Adipocyte (in vitro differentiated cells): ENCODE data around the gene KIRREL3.
A peak's percentile ranks its signal among the peaks of the same experiment; 100 is the strongest.

Experiments used
- DNase-seq: peaks from one replicate; pipeline ENCODE4 v3.0.0-alpha.2; 2015; ENCODE audit warnings: low read depth
- H3K27me3 ChIP-seq: replicated peaks from 2 replicates; pipeline ENCODE4 v1.7.0; 2013; ENCODE audit warnings: mild to moderate bottlenecking, low read length, moderate library complexity; ENCODE audit not compliant: control insufficient read depth, insufficient read depth
- H3K36me3 ChIP-seq: 2 replicates; pipeline ENCODE4 v1.7.0; 2013; ENCODE audit warnings: low read length, mild to moderate bottlenecking, moderate library complexity; ENCODE audit not compliant: control insufficient read depth, insufficient read depth, severe bottlenecking
- H3K4me1 ChIP-seq: 2 replicates; pipeline ENCODE4 v1.7.0; 2013; ENCODE audit warnings: mild to moderate bottlenecking, low read length, moderate library complexity; ENCODE audit not compliant: control insufficient read depth, insufficient read depth
- H3K4me3 ChIP-seq: 2 replicates; pipeline ENCODE4 v1.7.0; 2013; ENCODE audit warnings: mild to moderate bottlenecking, low read length, moderate library complexity
- H3K9ac ChIP-seq: 2 replicates; pipeline ENCODE4 v1.7.0; 2013; ENCODE audit warnings: mild to moderate bottlenecking, low read length, moderate library complexity
- H3K9me3 ChIP-seq: 2 replicates; pipeline ENCODE4 v1.7.0; 2013; ENCODE audit warnings: mild to moderate bottlenecking, low read length, moderate library complexity; ENCODE audit not compliant: control insufficient read depth

The KIRREL3 gene

DNA sequence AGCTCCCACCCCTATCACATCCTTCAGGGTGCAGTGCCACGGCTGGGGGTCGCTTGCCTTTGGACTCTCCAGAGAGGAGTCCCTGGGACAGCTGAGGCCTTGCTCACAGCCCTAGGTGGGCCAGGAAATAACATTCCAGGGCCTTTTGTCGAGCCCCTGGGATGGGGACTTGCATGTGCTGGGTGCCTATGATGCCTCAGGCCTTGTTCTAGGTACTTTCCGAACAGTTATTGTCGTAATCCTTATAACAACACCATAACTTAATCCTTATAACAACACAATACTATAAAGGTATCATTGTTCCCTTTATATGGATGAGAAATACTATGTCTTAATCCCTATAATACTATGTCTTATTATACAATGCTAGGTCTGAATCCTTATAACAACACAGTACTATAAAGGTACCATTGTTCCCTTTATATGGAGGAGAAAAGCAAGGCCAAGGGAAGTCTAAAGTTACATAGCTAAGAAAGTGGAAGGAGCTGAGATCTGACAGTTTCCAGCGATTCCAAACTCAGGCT, 408.5 kb downstream of the KIRREL3 start:
- no peak for DNase-seq
- Histone ChIP-seq H3K27me3 (peaks cover 4% of the 10 kb centered on the region), H3K9me3 (no peaks in the 10 kb centered on the region), H3K4me3 (no peak overlapping the region), H3K36me3 (no peaks in the 10 kb centered on the region), H3K9ac (no peak overlapping the region), H3K4me1 (no peaks in the 10 kb centered on the region)

DNA sequence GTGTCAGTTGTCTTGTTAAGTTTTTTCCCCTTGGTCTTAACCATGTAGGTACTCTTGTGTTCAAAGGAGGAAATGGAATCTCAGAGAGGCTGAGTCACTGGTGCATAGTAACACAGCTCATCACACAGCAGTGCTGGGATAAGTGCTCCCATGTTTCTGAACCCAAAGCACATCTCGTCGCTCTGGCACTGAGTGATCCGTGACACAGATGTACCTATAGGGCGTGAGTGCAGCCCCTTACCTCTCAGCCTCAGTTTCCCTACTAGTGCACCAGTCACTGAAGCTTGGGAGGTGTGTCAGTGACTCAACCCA, 411.1 kb downstream of the KIRREL3 start:
- no peak overlapping the region for H3K4me3 ChIP-seq
- no peak overlapping the region for H3K9ac ChIP-seq
- no peaks in the 10 kb centered on the region for H3K9me3 ChIP-seq
- H3K27me3 ChIP-seq = no peaks in the 10 kb centered on the region
- H3K4me1 ChIP-seq = peaks cover 11% of the 10 kb centered on the region
- DNase-seq = no peak
- H3K36me3 ChIP-seq = no peaks in the 10 kb centered on the region

DNA sequence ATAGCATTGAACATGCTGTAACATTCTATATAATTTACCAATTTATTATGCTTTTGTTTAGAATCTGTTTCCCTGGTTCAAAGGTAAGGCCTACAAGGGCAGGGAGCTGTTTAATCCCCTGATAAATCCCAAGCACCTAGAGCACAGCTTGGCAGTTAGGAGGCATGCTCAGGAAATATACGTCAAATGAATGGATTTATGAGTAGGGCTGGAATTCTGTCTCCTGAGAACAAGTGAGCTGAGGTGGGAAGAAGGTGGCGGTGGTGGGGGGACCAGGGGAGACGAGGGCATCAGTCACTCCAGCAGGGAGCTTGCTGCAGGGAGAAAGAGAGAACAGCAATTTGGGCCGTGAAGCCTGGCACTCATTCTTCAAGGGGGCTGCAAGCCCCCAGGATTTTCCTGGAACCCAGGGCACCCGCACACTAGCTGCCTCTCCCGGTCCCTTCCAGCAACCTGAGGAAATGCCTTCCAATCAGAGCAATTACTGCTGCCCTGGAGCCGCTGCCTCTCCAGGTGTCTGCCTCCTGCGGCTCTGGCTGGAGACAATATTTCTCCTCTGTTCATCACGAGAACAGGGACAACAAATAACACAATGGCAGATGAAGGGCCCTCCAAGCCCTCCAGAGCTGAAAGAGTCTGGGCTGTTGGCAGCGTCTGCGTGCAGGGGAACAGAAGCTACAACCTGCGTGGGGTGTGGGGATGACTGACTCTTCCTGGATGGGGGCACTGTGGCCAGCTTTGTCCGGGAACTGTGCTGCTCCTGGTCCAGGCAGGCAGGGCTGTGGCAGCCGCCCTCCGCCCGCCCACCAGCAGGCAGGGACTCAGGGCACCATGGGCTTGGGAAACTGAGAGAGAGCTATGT, 411.7 kb downstream of the KIRREL3 start:
- H3K36me3 ChIP-seq = no peaks in the 10 kb centered on the region
- H3K27me3 ChIP-seq = no peaks in the 10 kb centered on the region
- no peak for DNase-seq
- H3K9ac ChIP-seq = no peak overlapping the region
- peaks cover 11% of the 10 kb centered on the region for H3K4me1 ChIP-seq
- H3K9me3 ChIP-seq = no peaks in the 10 kb centered on the region
- no peak overlapping the region for H3K4me3 ChIP-seq

DNA sequence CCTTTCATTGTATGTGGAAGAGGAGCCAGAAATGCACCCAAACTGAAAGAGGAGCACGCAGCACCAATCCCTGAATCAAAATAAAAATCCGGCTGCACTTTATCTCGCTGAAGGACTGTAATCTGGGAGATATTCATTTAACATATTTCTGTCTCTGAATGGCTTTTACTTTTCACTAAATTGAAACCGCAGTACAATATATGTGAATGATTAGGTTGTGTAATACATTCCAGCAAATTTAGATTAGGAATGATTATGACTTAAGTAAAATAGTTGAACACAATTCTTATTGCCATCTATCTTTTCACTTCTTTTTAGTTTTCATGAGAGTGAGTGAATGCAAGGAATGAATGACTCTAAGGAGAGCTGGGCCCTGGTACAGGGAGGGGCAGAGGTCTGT, 413.0 kb downstream of the KIRREL3 start:
- DNase-seq = peak; percentile 30
- H3K9me3 ChIP-seq = no peaks in the 10 kb centered on the region
- no peaks in the 10 kb centered on the region for H3K27me3 ChIP-seq
- no peak overlapping the region for H3K9ac ChIP-seq
- H3K4me3 ChIP-seq = no peak overlapping the region
- no peaks in the 10 kb centered on the region for H3K36me3 ChIP-seq
- H3K4me1 ChIP-seq = peaks cover 11% of the 10 kb centered on the region

DNA sequence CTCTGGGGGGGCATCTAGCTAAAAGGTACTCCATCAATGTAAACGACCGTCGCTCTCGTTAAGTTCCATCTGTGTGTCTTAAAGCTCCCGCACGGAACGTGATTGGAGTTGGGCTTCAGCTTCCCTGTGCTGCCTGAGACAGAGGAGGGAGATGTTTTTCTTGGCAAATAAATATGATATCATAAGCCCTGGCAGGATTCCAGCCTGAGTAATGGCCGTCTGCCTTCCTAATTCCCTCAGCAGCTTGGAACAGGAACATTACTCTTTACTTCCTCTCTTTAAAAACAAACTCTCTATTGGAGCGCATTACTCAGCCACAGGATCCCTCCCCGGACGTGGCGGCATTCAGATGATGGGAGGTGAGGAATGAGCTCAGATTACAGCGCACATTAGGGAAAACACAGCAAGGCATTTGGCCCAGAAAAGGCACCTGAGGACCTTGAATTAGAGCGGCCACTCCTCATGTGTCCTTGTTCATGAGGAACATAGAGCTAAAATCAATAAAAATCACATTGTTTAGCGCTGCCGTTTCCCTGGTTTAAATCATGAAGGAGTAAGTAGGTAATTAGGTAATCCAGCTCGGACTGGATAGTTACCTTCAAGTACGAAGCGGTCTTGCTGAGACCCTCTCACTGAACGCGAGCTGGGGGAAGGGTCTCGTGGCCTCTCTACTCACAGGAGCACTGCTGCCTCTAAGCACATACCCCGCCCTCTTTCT, 414.6 kb downstream of the KIRREL3 start:
- Histone ChIP-seq H3K4me1 (peaks cover 11% of the 10 kb centered on the region), H3K9me3 (no peaks in the 10 kb centered on the region), H3K9ac (peak overlapping the region; percentile 58), H3K27me3 (no peaks in the 10 kb centered on the region), H3K36me3 (no peaks in the 10 kb centered on the region), H3K4me3 (peak overlapping the region; percentile 70)
- DNase-seq = peak; percentile 92

DNA sequence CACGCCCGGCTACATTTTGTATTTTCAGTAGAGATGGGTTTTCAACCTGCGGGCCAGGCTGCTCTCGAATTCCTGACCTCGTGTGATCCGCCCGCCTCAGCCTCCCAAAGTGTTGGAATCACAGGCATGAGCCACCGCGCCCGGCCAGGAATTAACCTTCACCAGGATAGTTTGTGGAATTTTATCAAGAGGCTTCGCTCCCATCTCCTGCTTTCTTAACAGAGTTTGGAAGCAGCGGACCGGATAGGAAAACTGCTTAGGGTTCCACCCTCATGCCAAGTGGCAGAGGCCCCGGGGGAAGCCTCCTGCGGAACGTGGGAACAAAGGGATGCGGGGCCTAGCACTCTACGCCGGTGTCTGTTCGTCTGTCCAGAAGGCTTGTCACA, 415.2 kb downstream of the KIRREL3 start:
- Histone ChIP-seq H3K9me3 (no peaks in the 10 kb centered on the region), H3K27me3 (no peaks in the 10 kb centered on the region), H3K9ac (peak overlapping the region; percentile 47), H3K4me3 (peak overlapping the region; percentile 70), H3K4me1 (peaks cover 11% of the 10 kb centered on the region), H3K36me3 (no peaks in the 10 kb centered on the region)
- DNase-seq = no peak

DNA sequence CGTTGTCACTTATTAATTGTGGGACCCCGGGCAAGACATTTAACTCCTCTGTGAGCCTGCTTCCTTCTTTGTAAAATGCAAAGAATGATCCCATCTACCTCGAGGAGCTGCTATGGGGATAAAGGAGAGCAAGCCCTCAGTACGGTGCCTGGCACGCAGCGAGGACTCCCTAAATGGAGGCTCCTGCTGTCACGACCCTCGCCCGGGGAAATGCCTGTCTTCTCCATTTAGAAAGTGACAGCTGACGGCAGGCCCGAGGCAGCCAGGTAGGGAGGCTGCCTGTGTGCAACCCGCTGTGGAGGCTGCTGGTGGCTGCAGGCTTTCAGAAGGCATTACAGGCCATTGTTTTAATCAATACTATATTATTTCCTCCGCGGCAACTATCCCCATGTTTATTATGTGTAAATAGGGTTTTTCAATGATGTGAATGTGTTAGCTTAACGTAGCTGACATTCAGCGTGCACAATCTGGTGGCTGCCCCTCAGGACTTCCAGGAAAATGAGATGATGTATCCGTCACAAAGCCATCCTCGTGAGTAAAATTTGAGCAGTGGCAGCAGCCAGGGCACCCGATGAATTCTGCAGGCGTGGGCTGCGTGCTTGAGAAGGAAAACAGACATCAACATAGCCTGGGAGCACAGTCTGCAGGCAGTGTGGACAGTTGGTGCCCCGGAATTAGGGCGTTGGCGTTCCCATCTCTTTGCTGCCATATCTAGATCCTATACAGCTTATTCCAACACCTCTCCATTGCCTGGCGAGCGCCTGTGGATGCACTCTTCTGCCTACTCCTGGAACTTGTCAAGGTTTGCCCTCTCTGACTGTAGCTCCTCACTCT, 416.8 kb downstream of the KIRREL3 start:
- no peak overlapping the region for H3K9ac ChIP-seq
- H3K36me3 ChIP-seq = no peaks in the 10 kb centered on the region
- H3K27me3 ChIP-seq = no peaks in the 10 kb centered on the region
- H3K9me3 ChIP-seq = no peaks in the 10 kb centered on the region
- peaks cover 11% of the 10 kb centered on the region for H3K4me1 ChIP-seq
- DNase-seq = no peak
- no peak overlapping the region for H3K4me3 ChIP-seq

DNA sequence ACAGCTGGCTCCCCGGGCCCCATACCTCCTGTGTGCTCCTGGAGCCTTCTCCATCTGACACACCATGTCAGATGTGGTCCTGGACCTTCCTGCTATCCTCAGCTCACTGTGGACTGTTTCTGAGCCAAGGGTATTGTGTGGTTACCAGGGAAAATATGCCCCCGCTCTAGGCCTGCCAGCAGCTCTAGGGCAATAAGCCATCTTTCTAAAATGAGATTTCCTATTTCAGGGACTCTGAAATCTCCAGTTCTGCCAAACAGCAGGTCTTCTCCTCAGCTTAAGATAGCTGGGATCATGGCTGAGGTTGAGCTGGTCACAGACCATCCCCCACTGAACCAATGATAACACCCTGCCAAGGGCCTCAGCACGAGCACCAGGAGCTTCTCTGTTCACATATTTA, 417.5 kb downstream of the KIRREL3 start:
- Histone ChIP-seq H3K27me3 (peaks cover 1% of the 10 kb centered on the region), H3K4me1 (peaks cover 11% of the 10 kb centered on the region), H3K4me3 (no peak overlapping the region), H3K36me3 (no peaks in the 10 kb centered on the region), H3K9me3 (no peaks in the 10 kb centered on the region), H3K9ac (no peak overlapping the region)
- DNase-seq = no peak

DNA sequence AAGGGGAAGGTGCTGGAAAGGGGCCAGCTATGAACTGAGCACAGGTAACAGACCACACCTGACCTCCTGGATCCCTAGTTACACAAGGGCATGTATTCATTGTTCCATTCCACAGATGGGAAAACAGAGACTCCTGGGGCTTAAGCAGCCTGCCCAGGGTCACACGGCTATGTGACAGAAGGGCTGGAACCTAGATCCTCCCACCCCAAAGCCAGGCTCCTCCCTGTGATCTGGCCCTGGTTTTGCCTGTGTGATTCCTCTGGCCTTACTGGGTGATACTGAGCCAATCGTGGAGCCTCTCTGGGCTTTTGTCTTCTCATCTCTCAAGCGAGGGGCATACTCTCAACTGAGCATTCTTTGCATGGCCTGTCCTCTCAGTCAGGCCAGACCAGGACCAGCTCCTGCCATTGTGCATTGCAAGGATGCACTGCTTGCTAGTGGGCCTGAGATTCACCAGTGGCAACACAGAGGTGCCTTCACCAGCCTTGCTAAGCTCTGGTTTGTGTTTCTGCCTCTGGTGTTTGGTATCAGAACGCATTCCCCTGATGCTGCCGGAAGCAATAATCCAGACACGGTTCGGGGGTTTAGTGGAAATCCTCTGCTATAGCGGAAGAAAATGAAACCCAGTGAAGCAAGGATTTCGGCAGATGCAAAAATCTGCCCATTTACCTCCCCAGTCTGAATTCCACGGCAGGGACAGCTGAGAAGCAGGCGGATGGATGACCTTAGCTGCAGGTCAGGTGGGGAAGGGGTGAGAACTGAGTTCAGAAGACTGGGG, 418.5 kb downstream of the KIRREL3 start:
- no peak overlapping the region for H3K9ac ChIP-seq
- peaks cover 8% of the 10 kb centered on the region for H3K27me3 ChIP-seq
- no peaks in the 10 kb centered on the region for H3K9me3 ChIP-seq
- peaks cover 11% of the 10 kb centered on the region for H3K4me1 ChIP-seq
- H3K36me3 ChIP-seq = no peaks in the 10 kb centered on the region
- DNase-seq = no peak
- no peak overlapping the region for H3K4me3 ChIP-seq

DNA sequence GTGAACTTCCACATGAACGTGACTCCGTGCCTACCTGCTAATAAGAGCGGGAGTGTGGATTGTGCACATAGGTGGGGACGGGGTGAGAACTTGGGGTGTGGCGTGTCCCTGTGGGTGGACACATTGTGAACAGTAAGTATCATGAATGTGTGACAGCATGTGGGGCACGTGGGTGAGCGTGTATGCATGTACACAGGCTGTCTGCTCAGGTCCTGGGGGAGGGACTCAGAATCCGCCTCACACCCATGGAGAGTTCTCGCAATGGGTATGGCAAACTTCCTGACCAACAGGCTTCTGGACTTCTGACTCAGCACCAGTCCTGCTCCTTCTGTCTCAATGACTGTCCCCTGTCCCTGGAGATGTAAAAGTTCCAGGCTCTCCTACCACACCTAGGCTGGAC, 422.1 kb downstream of the KIRREL3 start:
- H3K9ac ChIP-seq = no peak overlapping the region
- H3K4me1 ChIP-seq = no peaks in the 10 kb centered on the region
- H3K4me3 ChIP-seq = no peak overlapping the region
- H3K36me3 ChIP-seq = no peaks in the 10 kb centered on the region
- DNase-seq = no peak
- peaks cover 29% of the 10 kb centered on the region for H3K27me3 ChIP-seq
- H3K9me3 ChIP-seq = no peaks in the 10 kb centered on the region
